H1 (cell line): Measurements from ENCODE around the gene ARL5A. TPM values are rescaled to one million over a fixed set of nuclear protein-coding genes. Genes with fewer than 3 reads are reported as not detected.

Experiments used
- CTCF ChIA-PET: fragments of 300-600 bp; sonication (Branson Sonifier 250); formaldehyde crosslinking; loops from one replicate; lab custom pipeline; 2021; ENCODE audit not compliant: partially characterized antibody; lab: Charles Lee
- POLR2A ChIA-PET: fragments of 300-600 bp; sonication (Branson Sonifier 250); formaldehyde crosslinking; loops from one replicate; lab custom pipeline; 2021; ENCODE audit warnings: inconsistent platforms; ENCODE audit not compliant: partially characterized antibody; lab: Charles Lee
- DNase-seq, 2 experiments: peaks; one replicate each; pipeline versions ENCODE4 v3.0.0 to v3.0.0-alpha.2; 2010 to 2022; ENCODE audit warnings: low spot score in 2 of 2, low read depth in 1 of 2, mixed read lengths in 1 of 2
- FAIRE-seq: peaks from 2 replicates; lab custom pipeline; 2011; peaks lifted over from hg19 to GRCh38; lab: Jason Lieb, UNC
- H2AFZ ChIP-seq: 2 replicates; pipeline ENCODE4 v1.8.1; 2012; ENCODE audit warnings: low read length, inconsistent platforms
- H2AK5ac ChIP-seq: 2 replicates; pipeline ENCODE4 v1.6.1; 2013; ENCODE audit warnings: low read depth, low read length
- H2BK120ac ChIP-seq: replicated peaks from 2 replicates; pipeline ENCODE3; 2013; ENCODE audit warnings: low read depth, low read length, inconsistent platforms
- H2BK12ac ChIP-seq: 2 replicates; pipeline ENCODE4 v1.6.1; 2013; ENCODE audit warnings: low read depth, low read length
- H2BK15ac ChIP-seq: 2 replicates; pipeline ENCODE4 v1.6.1; 2013; ENCODE audit warnings: low read length
- H2BK20ac ChIP-seq: 2 replicates; pipeline ENCODE4 v1.6.1; 2013; ENCODE audit warnings: low read length
- H2BK5ac ChIP-seq: 2 replicates; pipeline ENCODE4 v1.6.1; 2013; ENCODE audit warnings: low read depth, low read length
- H3K14ac ChIP-seq: 2 replicates; pipeline ENCODE4 v1.6.1; 2013; ENCODE audit warnings: inconsistent platforms; ENCODE audit not compliant: insufficient read length
- H3K18ac ChIP-seq: 2 replicates; pipeline ENCODE4 v1.6.1; 2013; ENCODE audit warnings: low read length; ENCODE audit errors: extremely low read depth
- H3K23ac ChIP-seq: 2 replicates; pipeline ENCODE4 v1.6.1; 2013; ENCODE audit warnings: inconsistent platforms; ENCODE audit not compliant: insufficient read length
- H3K23me2 ChIP-seq: 2 replicates; pipeline ENCODE4 v1.6.1; 2013; ENCODE audit warnings: low read depth, low read length
- H3K27ac ChIP-seq: 2 replicates; pipeline ENCODE4 v1.6.1; 2011; ENCODE audit warnings: low read depth, low read length, inconsistent platforms
- H3K27me3 ChIP-seq, 4 experiments: replicated peaks in 1 of 4; 1 replicate in 1 of 4; 2 replicates in 3 of 4; pipeline versions ENCODE4 v1.6.1 to v1.8.1; 2011 to 2013; ENCODE audit warnings: low read length in 3 of 4, mild to moderate bottlenecking in 3 of 4, inconsistent platforms in 2 of 4, mixed read lengths in 2 of 4, moderate library complexity in 1 of 4; ENCODE audit not compliant: control insufficient read depth in 3 of 4, insufficient read depth in 3 of 4; ENCODE audit errors: extremely low read depth in 1 of 4
- H3K36me3 ChIP-seq, 4 experiments: 2 replicates each; pipeline versions ENCODE4 v1.6.1 to v1.8.1; 2011 to 2013; ENCODE audit warnings: mild to moderate bottlenecking in 4 of 4, low read length in 3 of 4, moderate library complexity in 2 of 4, control low read depth in 1 of 4, inconsistent platforms in 1 of 4; ENCODE audit not compliant: insufficient read depth in 4 of 4, control insufficient read depth in 2 of 4
- H3K4ac ChIP-seq: replicated peaks from 2 replicates; pipeline ENCODE3; 2013; ENCODE audit warnings: low read length, low read depth, mixed read lengths, inconsistent platforms; ENCODE audit not compliant: insufficient read length
- H3K4me1 ChIP-seq, 4 experiments: replicated peaks in 1 of 4; 1 replicate in 1 of 4; 2 replicates in 3 of 4; pipeline versions ENCODE4 v1.6.1 to v1.8.1; 2011 to 2013; ENCODE audit warnings: low read length in 3 of 4, inconsistent platforms in 2 of 4, mixed read lengths in 1 of 4; ENCODE audit not compliant: insufficient read depth in 4 of 4, control insufficient read depth in 3 of 4
- H3K4me2 ChIP-seq, 2 experiments: 2 replicates each; pipeline versions ENCODE4 v1.6.1 to v1.8.1; 2011 to 2013; ENCODE audit warnings: low read depth in 2 of 2, low read length in 2 of 2, control low read depth in 1 of 2, inconsistent platforms in 1 of 2, mild to moderate bottlenecking in 1 of 2; ENCODE audit not compliant: insufficient read depth in 1 of 2
- H3K4me3 ChIP-seq, 4 experiments: fragments of 200-600, 300-600 bp in 1 of 4; sonication (generic), shearing (Covaris generic), sonication (Bioruptor Twin) in 1 of 4; 2 replicates each; pipeline versions ENCODE4 v1.5.1 to v1.8.1; 2011 to 2016; ENCODE audit warnings: low read length in 4 of 4, low read depth in 3 of 4, control low read depth in 2 of 4, inconsistent platforms in 2 of 4, mild to moderate bottlenecking in 2 of 4, mixed read lengths in 1 of 4, moderate library complexity in 1 of 4; ENCODE audit not compliant: insufficient read depth in 2 of 4; ENCODE audit errors: extremely low read depth in 1 of 4
- H3K56ac ChIP-seq: replicated peaks from 2 replicates; pipeline ENCODE3; 2013; ENCODE audit warnings: low read depth, mild to moderate bottlenecking, mixed read lengths, low read length, inconsistent platforms; ENCODE audit not compliant: insufficient read length
- H3K79me1 ChIP-seq: 2 replicates; pipeline ENCODE4 v1.6.1; 2013; ENCODE audit warnings: low read depth, low read length, control low read depth
- H3K79me2 ChIP-seq, 2 experiments: 2 replicates each; pipeline versions ENCODE4 v1.6.1 to v1.8.1; 2012 to 2013; ENCODE audit warnings: low read length in 2 of 2, mild to moderate bottlenecking in 2 of 2, inconsistent platforms in 1 of 2; ENCODE audit not compliant: insufficient read depth in 2 of 2, control insufficient read depth in 1 of 2
- H3K9ac ChIP-seq, 4 experiments: replicated peaks in 1 of 4; 1 replicate in 1 of 4; 2 replicates in 3 of 4; pipeline versions ENCODE4 v1.6.1 to v1.8.1; 2011 to 2013; ENCODE audit warnings: low read depth in 3 of 4, low read length in 3 of 4, control low read depth in 2 of 4, mild to moderate bottlenecking in 2 of 4, moderate library complexity in 2 of 4, inconsistent platforms in 1 of 4; ENCODE audit errors: extremely low read depth in 1 of 4
- H3K9me3 ChIP-seq, 2 experiments: 2 replicates each; pipeline versions ENCODE4 v1.6.1 to v1.8.1; 2012 to 2013; ENCODE audit warnings: mild to moderate bottlenecking in 2 of 2, moderate library complexity in 2 of 2, control low read depth in 1 of 2, inconsistent platforms in 1 of 2, low read depth in 1 of 2, low read length in 1 of 2, mixed read lengths in 1 of 2; ENCODE audit not compliant: insufficient read depth in 2 of 2
- H4K20me1 ChIP-seq, 2 experiments: replicated peaks in 1 of 2; 2 replicates each; pipeline versions ENCODE3 to v1.8.1; 2011 to 2013; ENCODE audit warnings: inconsistent platforms in 2 of 2, low read length in 2 of 2, mild to moderate bottlenecking in 1 of 2; ENCODE audit not compliant: insufficient read depth in 2 of 2, control insufficient read depth in 1 of 2
- H4K5ac ChIP-seq: 2 replicates; pipeline ENCODE4 v1.6.1; 2013; ENCODE audit warnings: low read length, low read depth, mixed read lengths, inconsistent platforms; ENCODE audit not compliant: insufficient read length
- H4K8ac ChIP-seq: 2 replicates; pipeline ENCODE4 v1.8.0; 2013; ENCODE audit warnings: mild to moderate bottlenecking, moderate library complexity, low read length, inconsistent platforms; ENCODE audit not compliant: insufficient read depth; ENCODE audit errors: extremely low read depth
- H4K91ac ChIP-seq: replicated peaks from 2 replicates; pipeline ENCODE3; 2013; ENCODE audit warnings: low read length, mixed read lengths, inconsistent platforms; ENCODE audit not compliant: insufficient read length
- BRCA1 ChIP-seq: IDR thresholded peaks from 2 replicates; pipeline ENCODE4 v1.6.1; 2012; ENCODE audit warnings: low read depth, low read length, improper control_type of control experiment
- GABPA ChIP-seq: IDR thresholded peaks from 2 replicates; pipeline ENCODE4 v1.6.1; 2011; ENCODE audit warnings: mild to moderate bottlenecking, low read length, moderate library complexity, borderline replicate concordance; ENCODE audit not compliant: insufficient read depth
- JUND ChIP-seq: IDR thresholded peaks from 2 replicates; pipeline ENCODE4 v1.6.1; 2011; ENCODE audit warnings: mild to moderate bottlenecking, improper control_type of control experiment, low read length
- RXRA ChIP-seq: IDR thresholded peaks from 2 replicates; pipeline ENCODE4 v1.6.1; 2011; ENCODE audit warnings: low read depth, mild to moderate bottlenecking, low read length, moderate library complexity; ENCODE audit not compliant: insufficient read depth
- SP1 ChIP-seq: IDR thresholded peaks from 2 replicates; pipeline ENCODE4 v1.6.1; 2011; ENCODE audit warnings: low read depth, low read length
- SP4 ChIP-seq: IDR thresholded peaks from 2 replicates; pipeline ENCODE4 v1.6.1; 2012; ENCODE audit warnings: low read length, inconsistent platforms
- WGBS, 2 experiments: shearing (Covaris generic) in 1 of 2; methylation state at CpG; one replicate each; pipeline versions ENCODE4 v1.1.6 to v1.1.7; 2013 to 2015; ENCODE audit warnings: low lambda C conversion rate in 2 of 2, mixed read lengths in 2 of 2, inconsistent platforms in 1 of 2, low coverage in 1 of 2, missing lambda C conversion rate in 1 of 2; ENCODE audit not compliant: insufficient replicate concordance in 2 of 2, insufficient coverage in 1 of 2, insufficient read length in 1 of 2; ENCODE audit errors: extremely low coverage in 1 of 2, missing lambda C conversion rate in 1 of 2; 5-methylcytosine and 5-hydroxymethylcytosine counted together
- polyA plus RNA-seq, 7 experiments: library from polyadenylated mRNA; depleted of rRNA in 3 of 7; stranded (reverse) in 5 of 7; unstranded in 2 of 7; fragments of >200 nt in 5 of 7; fragments of 200-250 nt in 2 of 7; gene quantifications; 1 replicate in 5 of 7; 2 replicates in 1 of 7; 4 replicates in 1 of 7; pipeline versions ENCODE4 v1.2.1 to v1.2.3, GENCODE V29; 2011 to 2013; ENCODE audit warnings: missing spikeins in 2 of 7, mixed read lengths in 2 of 7
- total RNA-seq: library from RNA; stranded (reverse); fragmentation: NEBNext Ultra II Directional; extraction: Animal tissue kit (Norgen Biotek cat#: 25700); gene quantifications from 2 replicates; pipeline ENCODE4 v1.2.1, GENCODE V29; 2021

Gene ARL5A
- total and polyA plus RNA-seq, 2 of the 8 experiments (the other 6 are each of a cell fraction or from before 2014, with no cell fraction given): 12.6 to 86.3 TPM

GRCh38 chr2:151761193-151761592, 67.0 kb downstream of the ARL5A start:
- no peak overlapping the region for H2AFZ ChIP-seq
- H3K4me3 ChIP-seq: no peak overlapping the region
- H2AK5ac ChIP-seq: no peak overlapping the region
- H3K4ac ChIP-seq: no peak overlapping the region
- H2BK120ac ChIP-seq: no peak overlapping the region
- WGBS, 2 experiments: 86% methylated on average over 3 of the region's 3 CpGs; no CpG with 5 or more reads in 1 of the 2 experiments
- no peak overlapping the region for H3K56ac ChIP-seq
- H3K9ac ChIP-seq: no peak overlapping the region
- no peak overlapping the region for H4K5ac ChIP-seq
- H3K4me2 ChIP-seq: no peak overlapping the region
- FAIRE-seq (no peak), DNase-seq (no peak)
- H3K4me1 ChIP-seq: peaks cover 0 to 4% (median 0%) of the 10 kb centered on the region in 4 experiments; a peak in 1 of 7 replicates
- H2BK5ac ChIP-seq: no peak overlapping the region
- CTCF ChIA-PET: no interaction called here
- no peak overlapping the region for H2BK15ac ChIP-seq
- no peaks in the 10 kb centered on the region for H3K9me3 ChIP-seq
- H2BK20ac ChIP-seq: no peak overlapping the region
- no peak overlapping the region for H3K27ac ChIP-seq
- no peak overlapping the region for H3K14ac ChIP-seq
- no peak overlapping the region for H4K91ac ChIP-seq
- H3K36me3 ChIP-seq: no peaks in the 10 kb centered on the region
- H4K20me1 ChIP-seq: no peaks in the 10 kb centered on the region
- H2BK12ac ChIP-seq: no peak overlapping the region
- H4K8ac ChIP-seq: no peak overlapping the region
- H3K23ac ChIP-seq: no peak overlapping the region
- POLR2A ChIA-PET: no interaction called here
- H3K79me1 ChIP-seq: no peaks in the 10 kb centered on the region
- no peak overlapping the region for H3K18ac ChIP-seq
- H3K79me2 ChIP-seq: no peaks in the 10 kb centered on the region
- H3K27me3 ChIP-seq: no peaks in the 10 kb centered on the region
- H3K23me2 ChIP-seq: no peaks in the 10 kb centered on the region
- TF ChIP-seq BRCA1 (no peak), JUND (no peak), SP1 (no peak), GABPA (no peak), SP4 (no peak), RXRA (no peak)
